GM10266 (cell line): ENCODE measurements around the gene LDHD.

Source experiments
- DNase-seq: peaks from one replicate; pipeline ENCODE4 v3.0.0; 2012; ENCODE audit errors: extremely low spot score
- TF ChIP-seq, protein P1 (sequence below): IDR thresholded peaks from 2 replicates; pipeline ENCODE4 v1.5.1; 2012; ENCODE audit warnings: mild to moderate bottlenecking, low read depth; ENCODE audit not compliant: control insufficient read depth, insufficient read depth; ENCODE audit errors: missing control alignments

The LDHD gene

DNA sequence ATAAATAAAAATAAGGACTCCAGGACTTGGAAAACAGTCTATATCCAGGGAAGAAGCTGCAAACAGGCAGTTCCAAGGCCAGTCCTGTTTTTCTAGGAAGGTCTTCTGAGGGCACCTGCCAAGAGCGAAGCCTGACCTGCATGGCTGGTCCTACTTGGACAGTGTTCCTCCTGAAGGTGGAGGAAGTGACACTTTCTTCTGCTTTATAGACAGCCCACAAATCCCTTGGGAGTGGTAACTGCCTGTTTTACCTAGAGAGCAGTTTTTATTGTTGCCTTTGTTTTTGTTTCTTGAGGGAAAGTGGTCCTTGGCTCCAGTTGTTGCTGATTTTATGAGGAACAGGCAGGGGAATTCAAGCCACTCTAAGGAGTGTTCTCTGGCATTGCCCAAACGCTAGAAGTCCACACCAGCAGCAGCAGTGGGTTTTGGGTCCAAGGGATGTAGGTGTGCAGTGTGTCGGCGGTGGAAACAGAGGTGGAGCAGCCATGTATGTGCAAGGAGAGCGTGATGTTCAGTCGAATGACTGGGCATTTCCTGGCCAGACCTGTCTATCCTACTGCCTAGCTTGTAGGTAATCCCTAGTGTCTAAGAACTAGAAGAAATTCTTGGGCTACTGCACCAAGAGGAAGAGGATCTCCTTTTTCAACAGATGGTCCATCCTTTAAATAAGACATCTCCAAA, 35.3 kb downstream of the LDHD start:
- DNase-seq = no peak
- TF ChIP-seq, protein P1, sequence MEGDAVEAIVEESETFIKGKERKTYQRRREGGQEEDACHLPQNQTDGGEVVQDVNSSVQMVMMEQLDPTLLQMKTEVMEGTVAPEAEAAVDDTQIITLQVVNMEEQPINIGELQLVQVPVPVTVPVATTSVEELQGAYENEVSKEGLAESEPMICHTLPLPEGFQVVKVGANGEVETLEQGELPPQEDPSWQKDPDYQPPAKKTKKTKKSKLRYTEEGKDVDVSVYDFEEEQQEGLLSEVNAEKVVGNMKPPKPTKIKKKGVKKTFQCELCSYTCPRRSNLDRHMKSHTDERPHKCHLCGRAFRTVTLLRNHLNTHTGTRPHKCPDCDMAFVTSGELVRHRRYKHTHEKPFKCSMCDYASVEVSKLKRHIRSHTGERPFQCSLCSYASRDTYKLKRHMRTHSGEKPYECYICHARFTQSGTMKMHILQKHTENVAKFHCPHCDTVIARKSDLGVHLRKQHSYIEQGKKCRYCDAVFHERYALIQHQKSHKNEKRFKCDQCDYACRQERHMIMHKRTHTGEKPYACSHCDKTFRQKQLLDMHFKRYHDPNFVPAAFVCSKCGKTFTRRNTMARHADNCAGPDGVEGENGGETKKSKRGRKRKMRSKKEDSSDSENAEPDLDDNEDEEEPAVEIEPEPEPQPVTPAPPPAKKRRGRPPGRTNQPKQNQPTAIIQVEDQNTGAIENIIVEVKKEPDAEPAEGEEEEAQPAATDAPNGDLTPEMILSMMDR = no peak

DNA sequence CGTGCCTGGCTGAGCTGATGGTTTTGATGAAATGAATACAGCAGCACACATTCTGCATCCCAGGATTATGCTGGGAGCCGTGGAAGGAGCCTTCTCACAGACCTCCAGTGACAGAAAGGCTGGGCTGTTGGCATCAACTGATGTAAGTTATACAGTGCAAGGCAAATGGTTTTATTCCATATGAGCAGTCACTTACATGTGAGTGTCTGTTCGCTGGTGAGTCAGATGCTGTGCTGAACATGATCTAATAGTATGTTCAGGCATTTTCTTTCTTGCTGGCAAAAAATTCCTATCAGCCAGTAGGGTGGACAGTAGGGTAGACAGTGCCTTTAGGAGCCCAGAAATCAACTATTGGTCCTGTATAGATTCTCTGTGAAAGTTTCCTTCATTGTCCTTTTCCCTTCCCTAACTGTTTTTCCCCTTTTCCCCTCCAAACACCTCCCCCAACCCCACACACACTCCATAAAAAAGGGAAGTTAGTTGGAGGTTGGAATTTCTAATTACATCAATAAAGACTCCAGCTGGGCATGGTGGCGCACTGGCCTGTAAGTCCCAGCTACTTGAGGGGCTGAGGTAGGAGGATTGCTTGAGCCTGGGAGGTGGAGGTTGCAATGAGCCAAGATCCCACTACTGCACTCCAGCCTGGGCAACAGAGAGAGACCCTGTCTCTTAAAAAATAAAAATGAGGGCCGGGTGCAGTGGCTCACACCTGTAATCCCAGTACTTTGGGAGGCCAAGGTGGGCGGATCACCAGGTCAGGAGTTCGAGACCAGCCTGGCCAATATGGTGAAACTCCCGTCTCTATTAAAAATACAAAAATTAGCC, 36.2 kb downstream of the LDHD start:
- TF ChIP-seq, protein P1 = no peak
- no peak for DNase-seq

GRCh38 chr16:75079346-75079926, 37.1 kb downstream of the LDHD start:
- TF ChIP-seq, protein P1 = no peak
- no peak for DNase-seq

DNA sequence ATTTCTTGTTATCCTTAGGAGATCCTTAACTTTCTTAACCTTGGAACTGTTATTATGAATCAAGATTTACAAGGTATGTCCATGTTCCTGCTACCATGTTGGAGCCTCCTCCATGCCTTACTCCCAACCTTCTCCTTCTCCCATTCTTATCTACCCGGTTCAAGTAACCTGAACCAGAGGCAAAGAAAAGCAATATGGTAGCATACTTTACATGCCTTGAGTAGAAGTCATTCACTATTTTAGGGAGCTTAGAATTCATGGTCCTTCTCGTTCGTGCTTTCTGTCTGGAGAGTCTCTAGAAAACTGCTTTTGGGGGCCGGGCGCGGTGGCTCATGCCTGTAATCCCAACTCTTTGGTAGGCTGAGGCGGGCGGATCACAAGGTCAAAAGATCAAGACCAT, 37.7 kb downstream of the LDHD start:
- no peak for DNase-seq
- TF ChIP-seq, protein P1 = no peak

GRCh38 chr16:75075688-75076268, 40.8 kb downstream of the LDHD start:
- DNase-seq = no peak
- TF ChIP-seq, protein P1 = no peak

DNA sequence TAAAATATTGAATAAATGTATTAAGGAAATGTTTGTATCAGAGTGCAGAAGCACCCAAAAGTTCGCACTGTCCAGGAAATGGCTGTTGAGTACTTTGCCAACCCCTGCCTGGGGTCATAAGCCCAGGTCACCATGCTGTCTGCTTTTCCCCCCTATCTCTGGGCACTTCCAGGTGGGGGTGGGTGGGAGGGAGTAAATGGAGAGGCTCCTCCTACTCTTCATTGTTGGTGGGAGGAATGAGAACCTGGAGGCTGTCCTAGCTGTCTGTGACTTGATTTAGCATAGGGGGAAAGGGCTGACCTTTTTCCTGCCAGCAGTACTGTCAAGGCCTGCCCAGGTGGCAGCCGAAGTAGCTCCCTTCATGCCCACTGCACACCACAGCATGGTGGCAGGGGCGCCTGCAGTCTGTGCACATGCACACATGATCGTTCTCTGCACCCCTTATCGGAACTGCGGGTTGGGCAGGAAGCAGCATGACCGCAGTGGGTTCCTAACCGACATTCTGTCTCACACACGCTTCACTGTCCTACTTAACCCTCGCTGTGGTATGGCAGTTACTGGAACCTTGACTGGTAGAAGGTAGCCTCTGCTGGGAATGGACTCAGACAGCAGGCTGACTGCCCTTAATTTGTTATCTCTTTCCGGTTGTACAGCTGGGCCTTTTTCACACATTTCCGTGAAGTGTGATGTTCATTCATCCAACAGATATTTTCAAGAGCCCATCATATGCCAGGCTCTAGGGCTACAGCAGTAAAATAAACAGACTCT, 41.5 kb downstream of the LDHD start:
- TF ChIP-seq, protein P1 = no peak
- DNase-seq = peak; percentile 56
